ENCODE data around the gene DOK6. TPM values are rescaled to one million over a fixed set of nuclear protein-coding genes. Genes with fewer than 3 reads are reported as not detected.

The DOK6 gene
- total and polyA plus RNA-seq, 10 donors, result 0.09 to 2.0 (median 0.40) TPM

DNA sequence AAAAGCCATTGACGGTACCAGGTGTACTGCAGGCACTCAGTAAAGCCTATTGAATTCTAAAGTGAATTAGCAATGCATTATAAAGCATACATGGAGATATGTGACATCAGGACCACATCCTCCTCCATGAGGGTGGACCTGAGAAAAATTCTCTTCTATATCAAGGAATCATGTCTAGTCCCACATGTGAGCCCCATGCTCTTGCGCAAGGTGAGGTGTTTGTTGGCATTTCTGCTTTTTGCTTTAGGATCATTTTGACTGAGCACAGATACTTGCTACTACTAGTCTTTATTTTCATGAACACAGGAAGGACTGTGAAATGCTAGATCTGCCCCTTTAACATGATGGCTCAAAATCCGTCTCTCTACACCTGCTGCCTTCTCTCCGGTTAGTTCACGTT lies 363.1 kb downstream of the DOK6 start:
- Histone ChIP-seq H3K9me3 (no peaks in the 10 kb centered on the region), H3K4me3 (no peak overlapping the region), H3K27me3 (replicated peaks in 1 of 7) (no peaks in the 10 kb centered on the region), H3K36me3 (no peaks in the 10 kb centered on the region), H3K27ac (no peak overlapping the region), H3K4me1 (no peaks in the 10 kb centered on the region)
- 93 to 98% (median 95%) methylated on average over 5 of the region's 5 CpGs for WGBS, 5 donors
- DNase-seq, result no peak
- intact Hi-C loops (cut with DNase I; ENCODE audit: low total_unique reads), result no loop called here
- TF ChIP-seq, protein P1, sequence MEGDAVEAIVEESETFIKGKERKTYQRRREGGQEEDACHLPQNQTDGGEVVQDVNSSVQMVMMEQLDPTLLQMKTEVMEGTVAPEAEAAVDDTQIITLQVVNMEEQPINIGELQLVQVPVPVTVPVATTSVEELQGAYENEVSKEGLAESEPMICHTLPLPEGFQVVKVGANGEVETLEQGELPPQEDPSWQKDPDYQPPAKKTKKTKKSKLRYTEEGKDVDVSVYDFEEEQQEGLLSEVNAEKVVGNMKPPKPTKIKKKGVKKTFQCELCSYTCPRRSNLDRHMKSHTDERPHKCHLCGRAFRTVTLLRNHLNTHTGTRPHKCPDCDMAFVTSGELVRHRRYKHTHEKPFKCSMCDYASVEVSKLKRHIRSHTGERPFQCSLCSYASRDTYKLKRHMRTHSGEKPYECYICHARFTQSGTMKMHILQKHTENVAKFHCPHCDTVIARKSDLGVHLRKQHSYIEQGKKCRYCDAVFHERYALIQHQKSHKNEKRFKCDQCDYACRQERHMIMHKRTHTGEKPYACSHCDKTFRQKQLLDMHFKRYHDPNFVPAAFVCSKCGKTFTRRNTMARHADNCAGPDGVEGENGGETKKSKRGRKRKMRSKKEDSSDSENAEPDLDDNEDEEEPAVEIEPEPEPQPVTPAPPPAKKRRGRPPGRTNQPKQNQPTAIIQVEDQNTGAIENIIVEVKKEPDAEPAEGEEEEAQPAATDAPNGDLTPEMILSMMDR (IDR thresholded peaks at IDR 0.05 in 8 of 11, conservative IDR thresholded peaks at IDR 0.05 in 3 of 11), result no peak
- TF ChIP-seq POLR2AphosphoS5 (IDR thresholded peaks at IDR 0.05), result no peak
- no peak for TF ChIP-seq POLR2A (IDR thresholded peaks at IDR 0.05)

DNA sequence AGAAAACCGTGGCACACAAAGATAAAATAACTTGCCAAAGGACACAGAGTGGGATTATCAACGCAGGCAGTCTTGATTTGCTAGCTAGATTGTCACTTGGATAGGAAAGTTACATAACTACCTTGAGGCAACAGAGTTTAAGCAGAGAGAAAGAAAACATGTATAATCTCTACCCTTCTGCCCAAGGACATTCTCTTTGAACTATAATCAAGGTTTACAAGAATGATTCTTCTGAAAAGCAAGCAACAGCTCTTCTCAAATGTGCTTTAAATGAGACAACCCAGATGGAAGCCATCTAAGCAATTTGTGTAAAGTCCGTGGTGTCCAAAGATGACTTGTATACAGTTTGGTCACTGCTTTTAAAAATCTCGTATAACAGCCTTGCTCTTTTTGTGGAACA lies 369.6 kb downstream of the DOK6 start:
- intact Hi-C loops (cut with DNase I; ENCODE audit: low total_unique reads), result no loop called here
- Histone ChIP-seq H3K27me3 (replicated peaks in 1 of 7) (no peaks in the 10 kb centered on the region), H3K4me3 (no peak overlapping the region), H3K36me3 (no peaks in the 10 kb centered on the region), H3K9me3 (no peaks in the 10 kb centered on the region), H3K4me1 (no peaks in the 10 kb centered on the region), H3K27ac (no peak overlapping the region)
- DNase-seq, result no peak
- no peak for TF ChIP-seq POLR2AphosphoS5 (IDR thresholded peaks at IDR 0.05)
- TF ChIP-seq POLR2A (IDR thresholded peaks at IDR 0.05), result no peak
- TF ChIP-seq, protein P1 (IDR thresholded peaks at IDR 0.05 in 8 of 11, conservative IDR thresholded peaks at IDR 0.05 in 3 of 11), result no peak
- WGBS, 5 donors, result 67 to 88% (median 80%) methylated on average over 4 of the region's 4 CpGs

- no peaks in the 10 kb centered on the region for H3K27me3 ChIP-seq (replicated peaks in 1 of 7)
- no peaks in the 10 kb centered on the region for H3K36me3 ChIP-seq
- H3K4me1 ChIP-seq, result no peaks in the 10 kb centered on the region
- TF ChIP-seq, protein P1 (IDR thresholded peaks at IDR 0.05 in 8 of 11, conservative IDR thresholded peaks at IDR 0.05 in 3 of 11), result no peak
- TF ChIP-seq POLR2A (IDR thresholded peaks at IDR 0.05), result no peak
- TF ChIP-seq POLR2AphosphoS5 (IDR thresholded peaks at IDR 0.05), result no peak
- no peak overlapping the region for H3K4me3 ChIP-seq
- no peak overlapping the region for H3K27ac ChIP-seq
- no peak for DNase-seq
- H3K9me3 ChIP-seq, result no peaks in the 10 kb centered on the region
- intact Hi-C loops (cut with DNase I; ENCODE audit: low total_unique reads), result no loop called here
- 14 to 26% (median 18%) methylated on average over 3 of the region's 3 CpGs for WGBS, 5 donors
Measured at GRCh38 chr18:69774831-69775230, 374.1 kb downstream of the DOK6 start.

GRCh38 chr18:69777248-69777647 lies 376.6 kb downstream of the DOK6 start:
- H3K4me1 ChIP-seq, result no peaks in the 10 kb centered on the region
- no peaks in the 10 kb centered on the region for H3K36me3 ChIP-seq
- H3K4me3 ChIP-seq, result no peak overlapping the region
- H3K9me3 ChIP-seq, result no peaks in the 10 kb centered on the region
- intact Hi-C loops (cut with DNase I; ENCODE audit: low total_unique reads), result no loop called here
- TF ChIP-seq POLR2AphosphoS5 (IDR thresholded peaks at IDR 0.05) (no peak), POLR2A (IDR thresholded peaks at IDR 0.05) (no peak)
- TF ChIP-seq, protein P1 (IDR thresholded peaks at IDR 0.05 in 8 of 11, conservative IDR thresholded peaks at IDR 0.05 in 3 of 11), result no peak
- no peak overlapping the region for H3K27ac ChIP-seq
- DNase-seq, result no peak
- H3K27me3 ChIP-seq (replicated peaks in 1 of 7), result no peaks in the 10 kb centered on the region

All from spleen (tissue), 11 donors.